Measurements from ENCODE around the gene C16orf92.

DNA sequence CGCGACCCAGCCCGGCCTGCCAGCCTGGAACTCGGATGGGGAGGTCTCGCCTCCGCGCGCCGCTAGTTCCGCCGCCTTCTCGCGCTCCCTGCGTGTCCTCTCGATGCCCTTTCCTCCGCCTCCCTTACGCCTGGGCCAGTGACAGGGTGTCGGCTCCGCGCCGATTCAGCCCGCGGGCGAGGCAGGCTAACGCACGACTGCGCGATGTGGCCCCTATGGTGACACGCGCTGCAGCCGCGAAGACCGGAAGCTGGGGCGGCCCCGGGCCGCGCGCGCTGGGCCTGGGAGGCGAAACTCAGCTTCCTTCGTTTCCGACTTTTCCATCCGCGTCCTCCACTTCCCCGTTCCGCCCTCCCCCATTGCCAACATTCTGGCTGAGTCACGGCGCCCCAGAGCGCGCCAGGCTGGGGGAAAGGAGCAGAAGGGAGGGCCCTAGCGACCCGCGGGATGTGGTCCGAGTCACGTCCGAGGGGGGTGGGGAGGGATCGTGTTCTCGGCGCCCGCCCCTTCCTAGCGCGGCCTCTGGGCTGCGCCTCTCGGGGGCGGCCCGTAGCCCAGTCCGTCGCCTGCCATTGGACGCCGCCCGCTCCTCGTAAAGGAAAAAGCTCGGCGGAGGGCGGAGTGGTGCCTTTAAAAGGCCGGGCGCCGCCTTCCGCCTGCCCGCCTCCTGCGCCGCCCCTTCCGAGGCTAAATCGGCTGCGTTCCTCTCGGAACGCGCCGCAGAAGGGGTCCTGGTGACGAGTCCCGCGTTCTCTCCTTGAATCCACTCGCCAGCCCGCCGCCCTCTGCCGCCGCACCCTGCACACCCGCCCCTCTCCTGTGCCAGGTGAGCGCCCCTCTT lies 42.3 kb downstream of the C16orf92 start, which contains the start of gene ALDOA:
- TF ChIP-seq, protein P1, sequence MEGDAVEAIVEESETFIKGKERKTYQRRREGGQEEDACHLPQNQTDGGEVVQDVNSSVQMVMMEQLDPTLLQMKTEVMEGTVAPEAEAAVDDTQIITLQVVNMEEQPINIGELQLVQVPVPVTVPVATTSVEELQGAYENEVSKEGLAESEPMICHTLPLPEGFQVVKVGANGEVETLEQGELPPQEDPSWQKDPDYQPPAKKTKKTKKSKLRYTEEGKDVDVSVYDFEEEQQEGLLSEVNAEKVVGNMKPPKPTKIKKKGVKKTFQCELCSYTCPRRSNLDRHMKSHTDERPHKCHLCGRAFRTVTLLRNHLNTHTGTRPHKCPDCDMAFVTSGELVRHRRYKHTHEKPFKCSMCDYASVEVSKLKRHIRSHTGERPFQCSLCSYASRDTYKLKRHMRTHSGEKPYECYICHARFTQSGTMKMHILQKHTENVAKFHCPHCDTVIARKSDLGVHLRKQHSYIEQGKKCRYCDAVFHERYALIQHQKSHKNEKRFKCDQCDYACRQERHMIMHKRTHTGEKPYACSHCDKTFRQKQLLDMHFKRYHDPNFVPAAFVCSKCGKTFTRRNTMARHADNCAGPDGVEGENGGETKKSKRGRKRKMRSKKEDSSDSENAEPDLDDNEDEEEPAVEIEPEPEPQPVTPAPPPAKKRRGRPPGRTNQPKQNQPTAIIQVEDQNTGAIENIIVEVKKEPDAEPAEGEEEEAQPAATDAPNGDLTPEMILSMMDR (IDR thresholded peaks at IDR 0.05; ENCODE audit: insufficient read depth, low read depth, low read length) = no peak
- TF ChIP-seq EZH2 (IDR thresholded peaks at IDR 0.05; ENCODE audit: insufficient read depth, low read length) = no peak
